DLD1 (cell line): ENCODE results near the gene SPDYA.
"Not testable (repeated sequence)": the region's sequence is repeated elsewhere in the genome, so short reads cannot be mapped to it uniquely, and the experiment has no call there.

Experiments used
- in situ Hi-C: cut with HindIII; loops from 2 replicates; pipeline ENCODE4 v1.10.0; 2017; ENCODE audit warnings: low sequenced_read_pairs

SPDYA gene

DNA sequence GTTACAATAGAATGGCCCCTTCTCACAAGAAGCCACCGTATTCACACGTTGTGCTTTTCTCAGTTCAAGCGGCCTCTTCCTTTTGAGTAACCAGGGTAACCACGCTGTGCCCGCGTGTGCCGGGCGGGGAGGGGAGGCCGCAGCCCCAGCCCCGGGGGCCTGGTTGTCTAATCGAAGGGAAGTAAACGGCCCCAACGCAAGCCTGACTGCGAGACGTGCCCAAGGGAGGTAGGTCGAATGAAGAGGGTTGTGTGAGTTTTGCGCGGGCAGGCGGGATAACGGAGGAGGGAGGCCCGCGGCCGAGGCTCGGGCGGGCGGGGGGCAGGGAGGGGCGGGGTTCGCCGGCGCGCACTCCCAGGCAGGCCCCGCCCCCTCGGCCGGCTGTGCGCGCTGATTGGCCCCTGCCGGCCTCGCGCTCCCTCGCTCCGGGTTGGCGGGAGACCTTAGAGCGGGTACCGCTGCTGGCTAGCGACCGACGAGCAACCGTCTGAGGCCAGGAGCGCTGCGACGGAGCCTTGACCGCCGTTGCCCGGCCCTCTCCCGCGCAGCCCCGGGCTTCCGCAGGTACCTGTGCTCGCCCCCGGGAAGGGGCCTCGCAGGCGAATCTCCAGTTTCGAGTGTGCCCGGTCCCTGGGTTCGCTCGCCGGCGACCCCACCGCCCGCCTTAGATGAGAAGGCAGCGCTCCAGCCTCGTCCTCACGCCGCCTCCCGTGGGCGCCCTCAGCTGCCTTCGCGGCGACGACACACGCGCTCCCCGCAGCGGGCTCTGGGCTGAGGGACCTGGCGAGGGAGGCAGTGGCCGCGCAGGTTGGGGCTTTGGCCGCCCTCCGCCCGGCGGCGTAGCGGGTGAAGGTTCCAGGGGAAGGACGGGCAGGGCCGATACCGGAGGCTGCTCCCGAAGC lies at the start of gene SPDYA:
TSS of gene SPDYA (plus strand) at position 451 of the 902 bp plus-strand sequence. CDS start 5,181 bp downstream, outside the sequence.
- in situ Hi-C loops = no loop called here

DNA sequence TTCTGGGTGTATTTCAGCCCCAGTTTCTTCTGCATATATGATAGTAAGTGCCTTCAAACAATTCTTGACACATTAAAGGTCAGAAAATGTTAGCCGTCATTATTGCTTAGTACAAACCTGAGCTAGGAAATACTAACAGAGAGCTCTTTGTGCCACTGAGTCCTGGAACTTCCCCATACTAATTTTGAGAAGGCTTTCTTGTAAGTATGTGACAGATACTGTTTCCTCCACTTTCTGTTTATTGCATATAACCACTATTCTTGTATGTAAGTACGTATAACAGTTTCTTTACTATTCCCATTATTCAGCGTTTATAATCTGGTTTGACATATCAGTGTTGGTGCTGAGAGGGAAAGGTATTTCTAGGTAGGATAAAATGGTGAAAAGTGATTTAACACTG lies 49.2 kb upstream of the SPDYA start:
- in situ Hi-C loops = no loop called here

DNA sequence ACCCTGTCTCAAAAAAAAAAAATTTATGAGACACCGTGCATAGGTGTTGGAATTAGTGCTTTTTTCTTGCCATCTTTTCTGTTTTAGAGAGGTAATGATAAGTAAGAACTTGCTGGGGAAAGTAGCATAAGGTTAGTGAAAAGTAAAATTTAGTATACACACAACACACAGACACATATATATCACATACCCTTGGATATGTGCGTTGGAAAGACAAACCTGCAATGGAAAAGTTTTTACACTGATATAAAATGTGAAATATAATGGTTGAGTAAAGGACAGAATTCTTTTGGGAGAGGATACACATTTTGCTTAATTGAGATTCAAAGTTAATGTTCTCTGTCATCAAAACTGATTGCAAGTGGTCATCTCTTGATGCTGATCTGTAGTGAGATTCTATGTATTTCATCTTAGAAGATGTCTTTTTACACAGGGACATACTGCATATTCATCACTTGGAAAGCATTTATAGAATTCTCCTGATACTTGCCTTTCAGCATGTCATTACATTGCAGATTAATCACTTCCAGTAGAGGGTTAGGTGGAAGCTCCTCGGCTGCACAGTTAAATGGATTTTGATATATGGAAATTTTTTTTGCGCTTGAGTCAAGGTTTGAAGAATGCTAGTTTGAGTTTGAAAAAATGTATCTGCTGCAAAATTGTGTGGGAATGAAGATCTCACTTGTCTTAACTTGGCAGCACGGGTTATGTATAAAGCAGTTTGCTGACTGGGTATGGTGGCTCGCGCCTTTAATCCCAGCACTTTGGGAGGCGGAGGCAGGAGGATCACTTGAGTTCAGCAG lies 45.5 kb upstream of the SPDYA start:
- in situ Hi-C loops = no loop called here

DNA sequence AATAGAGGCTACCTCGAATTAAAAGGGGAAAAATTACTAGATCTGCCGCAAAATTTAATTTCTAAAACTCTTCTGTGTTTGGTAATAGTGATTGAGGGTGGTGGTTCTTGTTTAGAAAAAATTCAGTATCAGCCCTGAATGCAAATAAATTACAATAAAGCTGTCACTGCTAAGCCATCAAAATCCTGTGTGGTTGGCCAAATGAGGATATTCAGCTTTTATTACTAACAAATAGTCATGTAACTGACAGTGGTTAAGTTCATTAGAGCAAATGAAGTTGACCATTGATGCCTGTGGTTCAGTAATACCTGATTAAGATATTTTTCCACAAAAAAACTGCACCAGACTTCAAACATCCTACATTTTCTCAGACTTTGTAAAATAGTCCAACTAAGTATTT lies 44.6 kb upstream of the SPDYA start:
- in situ Hi-C loops = no loop called here

DNA sequence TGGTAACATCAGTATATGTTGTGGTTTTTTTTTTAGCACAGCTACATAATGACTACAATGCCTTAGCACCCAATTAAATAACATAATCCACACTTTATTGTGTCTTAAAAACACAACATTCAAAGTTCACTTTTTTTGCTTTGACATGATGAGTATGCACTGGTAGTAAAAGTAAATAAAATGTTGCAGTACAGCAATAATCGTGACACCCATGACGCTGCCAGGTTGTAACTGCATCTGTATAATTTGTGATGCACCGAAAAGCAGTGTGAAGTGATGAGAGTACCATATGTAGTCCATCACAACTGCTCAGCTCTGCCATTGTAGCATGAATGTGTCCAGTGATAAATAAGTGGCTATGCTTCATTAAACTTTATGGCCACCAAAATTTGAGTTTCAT lies 43.3 kb upstream of the SPDYA start:
- in situ Hi-C loops = no loop called here

DNA sequence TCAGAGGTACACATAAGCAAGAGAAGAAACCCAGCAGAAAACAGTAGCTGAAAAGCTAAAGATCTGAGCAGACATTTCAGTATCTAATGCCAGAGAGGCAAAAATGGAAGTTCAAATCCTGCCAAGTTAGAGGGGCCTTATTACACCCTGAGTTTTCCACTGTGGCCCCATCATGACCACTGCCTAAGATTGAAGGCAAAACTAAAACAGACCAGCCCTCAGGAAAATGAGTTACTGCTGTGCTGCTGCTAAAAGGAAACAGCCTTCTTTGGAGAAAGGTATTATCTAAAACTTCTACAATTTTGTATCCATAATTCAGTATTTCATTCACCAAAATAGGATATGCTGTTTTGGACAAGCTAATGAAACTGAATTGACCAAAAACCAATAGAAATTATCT lies 42.2 kb upstream of the SPDYA start:
- in situ Hi-C loops = no loop called here

DNA sequence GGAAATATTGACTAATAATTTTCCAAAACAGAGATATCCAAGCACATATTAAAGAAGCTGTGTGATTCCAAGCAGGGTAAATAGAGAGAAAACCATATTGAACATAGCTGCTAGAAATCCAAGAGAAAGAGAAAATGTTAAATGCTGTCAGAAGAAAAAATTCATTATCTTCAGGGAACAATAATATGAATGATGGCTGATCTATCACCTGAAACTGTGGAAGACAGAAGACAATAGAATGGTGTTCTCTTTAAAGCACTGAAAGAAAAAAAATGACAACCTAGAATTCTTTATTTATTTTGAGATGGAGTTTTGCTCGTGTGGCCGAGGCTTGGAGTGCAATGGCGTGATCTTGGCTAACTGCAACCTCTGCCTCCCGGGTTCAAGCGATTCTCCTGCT lies 41.7 kb upstream of the SPDYA start:
- in situ Hi-C loops = no loop called here

DNA sequence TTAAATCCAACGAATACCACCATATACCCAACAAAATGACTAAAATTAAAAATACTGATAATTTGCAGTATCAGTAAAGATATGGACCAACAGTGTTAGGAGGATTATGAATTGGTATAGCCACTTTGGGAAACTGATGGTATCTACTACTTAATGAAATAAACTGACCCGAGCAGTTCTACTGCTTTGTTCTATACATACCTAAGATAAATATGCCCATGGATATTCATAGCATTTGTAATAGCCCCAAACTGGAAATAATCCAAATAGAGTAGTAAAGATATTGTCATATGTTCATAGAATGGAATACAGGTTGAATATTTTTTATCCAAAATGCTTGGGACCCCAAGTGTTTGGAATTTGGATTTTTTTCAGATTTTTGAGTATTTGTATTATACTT lies 38.3 kb upstream of the SPDYA start:
- in situ Hi-C loops = no loop called here

DNA sequence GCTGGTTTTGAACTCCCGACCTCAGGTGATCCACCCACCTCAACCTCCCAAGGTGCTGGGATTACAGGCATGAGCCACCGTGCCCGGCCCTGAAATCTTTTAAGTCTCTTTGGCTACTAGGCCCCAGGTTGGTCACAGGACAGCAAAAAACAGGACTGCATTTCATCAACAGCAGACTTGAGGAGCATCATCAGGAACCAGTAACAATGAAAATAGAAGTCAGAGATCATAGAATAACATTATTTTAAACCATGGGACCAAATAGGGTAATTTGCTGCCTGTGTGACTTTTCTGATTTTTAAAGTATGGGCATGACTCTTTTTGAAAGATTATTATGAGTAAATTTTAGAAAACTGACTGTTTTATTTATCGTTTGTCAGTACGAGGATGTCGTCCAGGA lies 34.2 kb upstream of the SPDYA start:
- in situ Hi-C loops = no loop called here

DNA sequence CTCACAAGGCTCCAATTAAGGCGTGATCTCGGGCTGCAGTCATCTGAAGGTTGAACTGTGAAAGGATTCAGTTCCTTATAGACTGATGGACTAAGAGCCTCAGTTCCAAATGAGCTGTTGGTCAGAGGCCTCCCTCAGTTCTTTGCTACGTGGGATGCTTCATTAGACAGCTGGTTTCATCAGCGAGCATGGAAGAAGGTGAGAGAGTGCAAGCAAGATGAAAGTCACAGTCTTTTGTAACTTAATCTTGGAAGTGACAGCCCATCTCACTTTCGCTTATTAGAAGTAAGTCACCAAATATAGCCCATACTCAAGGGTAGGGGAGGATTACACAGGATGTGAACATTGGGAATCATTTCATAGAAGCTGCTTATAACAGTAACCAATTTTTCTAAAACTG lies 32.2 kb upstream of the SPDYA start:
- in situ Hi-C loops = no loop called here

DNA sequence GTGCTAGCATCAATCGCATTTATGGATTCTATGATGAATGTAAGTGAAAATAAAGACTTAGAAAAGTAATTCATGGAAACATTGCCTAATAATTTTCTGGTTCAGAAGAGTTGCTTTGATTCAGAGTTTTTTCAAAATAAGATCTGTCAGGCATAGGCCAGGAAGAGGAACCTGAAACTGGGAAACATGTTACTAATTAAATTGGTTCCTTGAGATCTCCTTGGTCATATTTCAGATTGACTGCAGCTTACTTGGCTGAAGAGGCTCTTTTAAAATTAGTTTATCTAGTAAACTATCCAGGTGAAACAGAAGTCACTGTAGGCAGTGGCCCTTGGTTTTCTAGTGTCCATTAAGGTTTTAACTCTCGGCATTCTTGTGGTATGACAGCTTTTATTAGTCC lies 31.6 kb upstream of the SPDYA start:
- in situ Hi-C loops = no loop called here

DNA sequence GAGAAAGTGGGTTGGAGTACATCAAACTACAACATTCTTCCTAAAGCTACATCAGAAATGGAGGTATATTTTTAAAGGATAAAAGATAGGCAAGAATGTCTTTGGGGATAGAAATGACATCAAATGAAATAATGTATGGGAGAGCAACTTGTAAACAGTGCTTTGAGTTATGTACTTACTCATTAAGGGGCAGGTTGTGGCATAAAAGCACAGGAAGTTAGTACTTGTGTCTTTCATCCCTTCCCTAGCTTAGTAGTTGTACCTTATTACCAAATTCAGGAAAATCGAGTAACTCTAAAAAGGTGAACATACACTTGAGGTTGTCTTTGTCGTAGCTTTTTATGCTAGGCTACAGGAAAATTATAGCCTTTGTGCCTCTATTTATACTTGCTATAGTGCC lies 30.1 kb upstream of the SPDYA start:
- in situ Hi-C loops = no loop called here

DNA sequence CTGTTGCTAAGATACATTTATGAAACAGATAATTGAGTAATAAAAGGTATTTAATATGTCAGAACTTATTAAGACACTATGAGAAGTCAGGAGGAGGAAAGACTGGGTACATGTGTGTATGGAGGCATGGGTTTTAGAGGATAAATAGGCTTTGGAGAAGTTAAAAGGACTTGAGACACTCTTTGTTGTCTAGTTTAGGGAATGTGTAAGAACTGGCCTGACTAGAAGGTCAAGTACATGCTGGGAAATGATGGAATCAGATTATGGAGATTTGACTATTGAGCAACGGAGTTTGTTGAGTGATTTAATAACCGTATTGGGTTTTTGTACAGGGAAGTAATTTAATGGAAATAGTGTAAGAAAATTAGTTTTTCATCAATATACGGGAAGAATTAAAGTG lies 28.2 kb upstream of the SPDYA start:
- in situ Hi-C loops = no loop called here

DNA sequence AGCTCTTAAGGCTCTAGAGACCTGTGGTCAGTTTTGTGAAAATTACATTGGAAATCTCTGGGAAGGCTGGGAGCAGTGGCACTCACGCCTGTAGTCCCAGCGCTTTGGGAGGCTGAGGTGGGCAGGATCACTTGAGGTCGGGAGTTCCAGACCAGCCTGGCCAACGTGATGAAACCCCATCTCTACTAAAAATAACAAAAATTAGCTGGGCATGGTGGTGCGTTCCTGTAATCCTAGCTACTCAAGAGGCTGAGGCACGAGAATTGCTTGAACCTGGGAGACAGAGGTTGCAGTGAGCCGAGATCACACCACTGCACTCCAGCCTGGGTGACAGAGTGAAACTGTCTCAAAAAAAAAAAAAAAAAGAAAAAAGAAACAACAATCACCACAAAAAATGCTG lies 26.1 kb upstream of the SPDYA start:
- in situ Hi-C loops = not testable (repeated sequence)

DNA sequence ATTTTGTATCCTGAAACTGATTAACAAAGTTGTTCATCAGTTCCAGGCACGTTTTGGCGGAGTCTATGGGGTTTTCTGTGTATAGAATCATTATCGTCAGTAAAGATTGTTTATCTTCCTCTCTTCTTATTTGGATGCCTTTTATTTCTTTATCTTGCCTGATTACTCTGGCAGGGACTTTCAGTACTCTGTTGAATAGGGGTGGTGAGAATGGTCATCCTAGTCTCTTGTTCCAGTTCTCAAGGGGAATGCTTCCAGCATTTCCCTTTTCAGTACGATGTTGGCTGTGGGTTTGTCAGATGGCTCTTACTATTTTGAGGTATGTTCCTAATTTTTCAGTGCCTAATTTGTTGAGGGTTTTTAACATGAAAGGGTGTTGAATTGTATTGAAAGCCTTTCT lies 14.0 kb upstream of the SPDYA start:
- in situ Hi-C loops = no loop called here

DNA sequence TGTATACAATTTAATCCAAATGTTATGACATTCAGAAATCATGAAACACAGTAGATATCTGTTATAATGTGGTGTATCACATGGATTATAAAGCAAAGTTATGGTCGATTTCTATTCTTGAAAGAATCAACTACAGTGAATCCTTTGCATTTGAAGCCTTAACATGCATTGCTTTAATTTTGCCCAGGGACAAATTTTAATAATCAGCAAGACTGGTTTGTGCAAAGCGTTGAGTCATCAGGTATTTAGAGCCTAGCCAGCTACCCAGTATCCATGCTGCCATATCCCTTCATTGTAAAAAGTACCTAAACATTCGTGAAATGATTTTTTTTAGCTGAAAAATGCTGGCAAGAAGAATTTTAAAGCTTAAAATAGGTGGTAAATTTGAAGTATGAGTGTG lies 8.9 kb upstream of the SPDYA start:
- in situ Hi-C loops = no loop called here

DNA sequence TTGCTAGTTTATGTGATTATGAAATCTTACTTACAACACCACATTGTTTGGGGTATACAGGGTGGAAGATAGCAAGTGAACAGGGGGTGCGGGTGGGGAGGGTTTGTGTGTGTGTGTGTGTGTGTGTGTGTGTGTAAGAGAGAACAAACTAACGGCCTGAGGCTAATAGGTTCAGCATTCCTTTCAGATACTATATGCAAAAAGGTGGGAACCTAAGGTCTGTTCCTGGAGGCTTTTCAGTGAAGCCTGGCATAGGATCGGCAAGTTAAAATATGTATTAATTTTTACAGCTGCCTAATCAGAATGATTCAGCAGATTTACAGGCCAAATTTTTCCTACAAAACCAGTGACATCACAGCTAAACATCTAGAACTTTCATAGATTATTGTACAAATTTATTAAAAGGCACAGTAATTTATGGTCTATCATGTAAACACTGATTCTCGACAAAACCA lies 7.6 kb upstream of the SPDYA start:
- in situ Hi-C loops = no loop called here

DNA sequence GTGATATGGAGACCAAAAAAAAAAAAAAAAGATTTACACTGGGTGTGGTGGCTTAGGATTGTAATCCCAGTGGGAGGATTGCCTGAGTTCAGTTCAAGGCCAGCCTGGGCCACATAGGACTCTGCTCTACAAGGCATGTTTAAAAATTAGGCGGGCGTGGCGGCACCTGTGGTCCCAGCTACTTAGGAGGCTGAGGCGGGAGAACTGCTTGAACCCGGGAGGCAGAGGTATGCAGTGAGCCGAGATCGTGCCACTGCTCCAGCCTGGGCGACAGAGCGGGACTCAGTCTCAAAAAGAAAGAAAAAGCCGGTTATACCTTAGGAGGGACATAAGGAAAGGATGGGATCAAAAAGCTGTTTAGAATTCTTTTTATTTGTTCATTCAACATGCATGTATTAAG lies 707 bp upstream of the SPDYA start:
- in situ Hi-C loops = no loop called here

DNA sequence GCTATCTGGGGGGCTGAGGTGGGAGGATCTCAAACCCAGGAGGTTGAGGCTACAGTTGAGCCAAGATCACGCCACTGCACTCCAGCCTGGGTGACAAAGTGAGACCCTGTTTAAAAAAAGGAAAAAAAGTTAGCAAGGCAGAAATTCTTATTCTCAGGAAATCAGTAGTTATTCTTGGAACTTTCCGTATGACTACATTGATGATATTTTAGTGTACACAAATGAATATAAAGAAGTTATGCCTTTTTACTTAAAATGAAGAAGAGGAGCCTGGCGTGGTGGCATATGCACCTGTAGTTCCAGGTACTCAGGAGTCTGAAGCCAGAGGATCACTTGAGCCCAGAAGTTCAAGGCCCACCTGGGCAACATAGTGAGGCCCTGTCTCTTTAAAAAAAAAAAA lies 7.4 kb downstream of the SPDYA start:
- in situ Hi-C loops = no loop called here

DNA sequence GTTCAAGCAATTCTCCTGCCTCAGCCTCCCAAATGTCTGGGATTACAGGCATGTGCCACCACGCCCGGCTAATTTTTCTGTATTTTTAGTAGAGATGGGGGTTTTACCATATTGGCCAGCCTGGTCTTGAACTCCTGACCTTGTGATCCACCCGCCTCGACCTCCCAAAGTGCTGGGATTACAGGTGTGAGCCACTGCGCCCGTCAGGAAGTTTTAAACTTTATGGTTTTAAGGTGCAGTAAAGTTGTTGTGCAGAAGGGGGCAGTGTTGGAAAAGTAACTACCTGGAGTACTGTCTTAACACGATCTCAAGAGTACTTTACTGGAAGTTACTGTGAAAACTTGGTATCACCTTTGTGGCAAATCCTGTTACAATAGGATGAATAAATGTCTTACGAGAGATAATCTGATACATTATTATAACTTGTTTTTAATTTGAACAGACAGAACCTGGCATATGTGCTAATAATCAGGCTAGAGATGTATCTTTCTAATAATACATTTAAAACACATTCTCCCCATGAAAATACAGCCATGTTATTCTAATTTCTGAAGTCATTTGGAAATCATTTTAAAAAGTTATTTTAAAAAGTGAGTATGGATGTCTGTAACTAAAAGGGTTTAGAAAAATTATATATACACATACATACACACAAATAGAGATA lies 10.8 kb downstream of the SPDYA start:
- in situ Hi-C loops = no loop called here

DNA sequence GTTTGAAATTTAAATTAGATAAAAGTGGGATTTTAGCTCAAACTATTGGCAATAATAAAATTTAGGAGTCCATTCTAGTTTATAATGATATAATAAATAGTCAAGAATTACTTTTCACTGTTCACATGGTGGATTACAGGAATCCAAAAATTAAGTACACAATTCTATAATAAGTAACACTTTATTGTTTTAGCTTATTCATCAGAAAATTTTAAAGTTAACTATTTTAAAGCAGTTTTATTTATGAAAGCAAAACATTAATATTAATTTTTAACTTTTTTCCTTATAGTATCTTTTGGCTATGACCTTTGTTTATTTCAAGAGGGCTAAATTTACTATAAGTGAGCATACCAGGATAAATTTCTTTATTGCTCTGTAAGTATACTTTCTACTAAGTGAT lies 11.4 kb downstream of the SPDYA start:
- in situ Hi-C loops = no loop called here

DNA sequence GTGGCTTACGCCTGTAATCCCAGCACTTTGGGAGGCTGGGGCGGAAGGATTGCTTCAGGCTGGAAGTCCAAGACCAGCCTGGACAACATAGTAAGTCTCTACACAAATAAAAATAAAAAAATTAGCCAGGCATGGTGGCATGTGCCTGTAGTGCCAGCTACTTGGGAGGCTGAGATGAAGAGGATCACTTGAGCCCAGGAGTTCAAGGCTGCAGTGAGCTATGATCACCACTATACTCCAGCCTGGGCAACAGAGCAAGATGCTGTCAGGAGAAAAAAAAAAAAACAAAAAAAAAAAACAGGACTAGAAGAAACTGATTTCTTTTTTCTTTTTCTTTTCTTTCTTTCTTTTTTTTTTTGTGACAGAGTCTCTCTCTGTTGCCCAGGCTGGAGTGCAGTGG lies 13.6 kb downstream of the SPDYA start:
- in situ Hi-C loops = no loop called here
